Subcutaneous abdominal adipose tissue (tissue), 5 donors: ENCODE data around the gene ZBTB34.

Experiments
- H3K27ac ChIP-seq: one replicate; pipeline ENCODE4 v1.7.0; 2013; ENCODE audit warnings: low read depth, mild to moderate bottlenecking, inconsistent platforms, low read length, moderate library complexity
- H3K27me3 ChIP-seq, 5 donors: one replicate each; pipeline ENCODE4 v1.7.0; 2013; ENCODE audit warnings: low read length in 5 of 5, inconsistent platforms in 1 of 5; ENCODE audit not compliant: control insufficient read depth in 5 of 5, insufficient read depth in 4 of 5
- H3K36me3 ChIP-seq, 5 donors: one replicate each; pipeline ENCODE4 v1.7.0; 2013; ENCODE audit warnings: low read length in 5 of 5; ENCODE audit not compliant: control insufficient read depth in 5 of 5, insufficient read depth in 5 of 5
- H3K4me1 ChIP-seq, 5 donors: one replicate each; pipeline ENCODE4 v1.7.0; 2013; ENCODE audit warnings: low read length in 5 of 5, mild to moderate bottlenecking in 3 of 5, moderate library complexity in 1 of 5; ENCODE audit not compliant: control insufficient read depth in 5 of 5, insufficient read depth in 5 of 5
- H3K4me3 ChIP-seq, 5 donors: one replicate each; pipeline ENCODE4 v1.7.0; 2013; ENCODE audit warnings: low read length in 5 of 5, low read depth in 1 of 5
- H3K9ac ChIP-seq, 5 donors: one replicate each; pipeline ENCODE4 v1.7.0; 2013; ENCODE audit warnings: low read length in 5 of 5, mild to moderate bottlenecking in 4 of 5, moderate library complexity in 3 of 5
- H3K9me3 ChIP-seq, 5 donors: one replicate each; pipeline ENCODE4 v1.7.0; 2013; ENCODE audit warnings: low read length in 5 of 5; ENCODE audit not compliant: control insufficient read depth in 5 of 5
- donor health status: healthy.
- donor health status: healthy.
- donor health status: healthy.
- donor health status: healthy.
- donor health status: healthy.

Gene ZBTB34

GRCh38 chr9:126883636-126884035 lies 23.2 kb downstream of the ZBTB34 start:
- no peak overlapping the region for H3K27ac ChIP-seq
- H3K9me3 ChIP-seq: no peaks in the 10 kb centered on the region
- no peak overlapping the region for H3K4me3 ChIP-seq
- no peaks in the 10 kb centered on the region for H3K27me3 ChIP-seq
- no peak overlapping the region for H3K9ac ChIP-seq
- peaks cover 7 to 43% (median 36%) of the 10 kb centered on the region in 5 donors for H3K36me3 ChIP-seq
- H3K4me1 ChIP-seq: peaks cover 0 to 11% (median 9%) of the 10 kb centered on the region in 5 donors

- Histone ChIP-seq H3K27ac (no peak overlapping the region), H3K4me3 (no peak overlapping the region)
Measured at GRCh38 chr9:126885131-126885641, 24.7 kb downstream of the ZBTB34 start.

GRCh38 chr9:126886034-126886822 lies 25.8 kb downstream of the ZBTB34 start:
- peaks cover 0 to 9% (median 4%) of the 10 kb centered on the region in 5 donors for H3K4me1 ChIP-seq
- H3K9ac ChIP-seq: no peak overlapping the region
- H3K27me3 ChIP-seq: no peaks in the 10 kb centered on the region
- H3K36me3 ChIP-seq: peaks cover 7 to 24% (median 15%) of the 10 kb centered on the region in 5 donors
- no peak overlapping the region for H3K4me3 ChIP-seq
- H3K27ac ChIP-seq: no peak overlapping the region
- no peaks in the 10 kb centered on the region for H3K9me3 ChIP-seq

More at GRCh38 chr9:126885131-126885641, 24.7 kb downstream of the ZBTB34 start:
- Histone ChIP-seq H3K36me3 (peaks cover 7 to 33% (median 25%) of the 10 kb centered on the region in 5 donors), H3K4me1 (peaks cover 0 to 11% (median 9%) of the 10 kb centered on the region in 5 donors), H3K9me3 (no peaks in the 10 kb centered on the region), H3K27me3 (no peaks in the 10 kb centered on the region), H3K9ac (no peak overlapping the region)

GRCh38 chr9:126886897-126887296 lies 26.5 kb downstream of the ZBTB34 start:
- Histone ChIP-seq H3K36me3 (peaks cover 1 to 18% (median 10%) of the 10 kb centered on the region in 5 donors), H3K4me1 (peaks cover 0 to 9% (median 4%) of the 10 kb centered on the region in 5 donors), H3K27me3 (no peaks in the 10 kb centered on the region), H3K9ac (no peak overlapping the region), H3K9me3 (no peaks in the 10 kb centered on the region), H3K4me3 (no peak overlapping the region), H3K27ac (no peak overlapping the region)

- Histone ChIP-seq H3K4me1 (no peaks in the 10 kb centered on the region), H3K4me3 (no peak overlapping the region), H3K36me3 (no peaks in the 10 kb centered on the region), H3K9me3 (no peaks in the 10 kb centered on the region), H3K27ac (no peak overlapping the region), H3K27me3 (no peaks in the 10 kb centered on the region), H3K9ac (no peak overlapping the region)
Measured at GRCh38 chr9:126891676-126892075, 31.2 kb downstream of the ZBTB34 start.

GRCh38 chr9:126893079-126893478 lies 32.6 kb downstream of the ZBTB34 start:
- Histone ChIP-seq H3K27ac (no peak overlapping the region), H3K27me3 (no peaks in the 10 kb centered on the region), H3K4me1 (no peaks in the 10 kb centered on the region), H3K4me3 (no peak overlapping the region), H3K36me3 (no peaks in the 10 kb centered on the region), H3K9me3 (no peaks in the 10 kb centered on the region), H3K9ac (no peak overlapping the region)

GRCh38 chr9:126894052-126894603 lies 33.7 kb downstream of the ZBTB34 start:
- H3K4me3 ChIP-seq: no peak overlapping the region
- H3K36me3 ChIP-seq: no peaks in the 10 kb centered on the region
- no peaks in the 10 kb centered on the region for H3K27me3 ChIP-seq
- H3K4me1 ChIP-seq: no peaks in the 10 kb centered on the region
- no peak overlapping the region for H3K9ac ChIP-seq
- H3K27ac ChIP-seq: no peak overlapping the region
- H3K9me3 ChIP-seq: no peaks in the 10 kb centered on the region

GRCh38 chr9:126902210-126902609 lies 41.8 kb downstream of the ZBTB34 start:
- Histone ChIP-seq H3K4me3 (no peak overlapping the region), H3K27me3 (peaks cover 0 to 4% (median 0%) of the 10 kb centered on the region in 5 donors), H3K36me3 (no peaks in the 10 kb centered on the region), H3K27ac (no peak overlapping the region), H3K9me3 (peaks cover 0 to 6% (median 2%) of the 10 kb centered on the region in 5 donors), H3K9ac (no peak overlapping the region), H3K4me1 (no peaks in the 10 kb centered on the region)

GRCh38 chr9:126904586-126904985 lies 44.1 kb downstream of the ZBTB34 start:
- Histone ChIP-seq H3K9ac (no peak overlapping the region), H3K9me3 (peaks cover 0 to 6% (median 2%) of the 10 kb centered on the region in 5 donors), H3K27me3 (peaks cover 0 to 4% (median 0%) of the 10 kb centered on the region in 5 donors), H3K27ac (no peak overlapping the region), H3K4me1 (no peaks in the 10 kb centered on the region), H3K36me3 (no peaks in the 10 kb centered on the region), H3K4me3 (no peak overlapping the region)

- Histone ChIP-seq H3K36me3 (no peaks in the 10 kb centered on the region), H3K4me1 (no peaks in the 10 kb centered on the region), H3K27me3 (peaks cover 0 to 4% (median 0%) of the 10 kb centered on the region in 5 donors), H3K9me3 (peaks cover 0 to 6% (median 2%) of the 10 kb centered on the region in 5 donors), H3K4me3 (no peak overlapping the region), H3K27ac (no peak overlapping the region), H3K9ac (no peak overlapping the region)
Measured at GRCh38 chr9:126906091-126906490, 45.7 kb downstream of the ZBTB34 start.
